ENCODE measurements around the gene ARMC12. TPM values are rescaled to one million over a fixed set of nuclear protein-coding genes. Genes with fewer than 3 reads are reported as not detected.

ARMC12 gene
- polyA plus RNA-seq, 3 donors = 0.56 to 0.71 (median 0.58) TPM

DNA sequence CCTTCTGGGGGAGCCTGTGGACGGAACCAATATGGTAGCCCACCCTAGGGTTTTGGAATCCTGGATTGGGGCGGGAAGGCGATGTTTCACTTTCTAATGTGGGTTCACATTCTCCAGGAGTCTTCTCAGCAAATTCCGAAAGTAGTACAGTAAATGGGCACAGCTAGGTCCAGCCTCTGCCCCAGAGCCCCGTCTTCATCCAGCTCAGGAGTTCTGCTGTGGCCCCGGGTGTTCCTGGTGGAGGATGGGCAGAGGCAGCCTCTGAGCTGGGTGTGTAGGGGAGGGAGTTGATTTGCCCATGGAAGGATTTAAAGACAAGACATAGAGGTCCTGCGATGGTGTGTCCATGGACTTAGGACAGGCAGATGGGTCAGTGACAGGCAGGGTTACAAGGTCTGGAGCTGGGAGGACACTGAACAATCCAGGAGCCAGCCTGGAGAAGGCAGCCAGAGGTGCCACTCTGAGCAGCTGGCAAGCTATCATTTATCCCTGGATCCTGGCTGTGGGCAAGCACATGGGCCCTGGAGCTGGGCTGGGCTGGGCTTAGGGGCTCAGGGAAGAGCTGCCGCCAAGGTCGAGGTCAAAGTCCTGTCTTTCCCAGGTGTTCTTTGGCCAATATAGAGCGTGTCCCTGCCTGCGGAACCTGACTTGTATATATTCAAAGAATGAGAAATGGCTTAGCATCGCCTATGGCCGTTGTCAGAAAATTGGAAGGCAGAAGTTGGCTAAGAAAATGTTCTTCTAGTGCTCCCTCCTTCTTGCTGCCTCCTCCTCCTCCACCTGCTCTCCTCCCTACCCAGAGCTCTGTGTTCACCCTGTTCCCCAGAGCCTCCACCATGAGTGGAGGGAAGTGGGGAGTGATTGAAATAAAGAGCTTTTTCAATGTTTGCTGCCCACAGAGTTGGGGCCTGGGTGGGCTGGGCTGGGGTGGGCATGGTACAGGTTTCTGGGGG is 50.7 kb downstream of the ARMC12 start:
- H3K27ac ChIP-seq (ENCODE audit: low read depth, low read length) = no peak overlapping the region
- 58 to 86% (median 82%) methylated on average over 13 of the region's 13 CpGs for WGBS, 3 donors

DNA sequence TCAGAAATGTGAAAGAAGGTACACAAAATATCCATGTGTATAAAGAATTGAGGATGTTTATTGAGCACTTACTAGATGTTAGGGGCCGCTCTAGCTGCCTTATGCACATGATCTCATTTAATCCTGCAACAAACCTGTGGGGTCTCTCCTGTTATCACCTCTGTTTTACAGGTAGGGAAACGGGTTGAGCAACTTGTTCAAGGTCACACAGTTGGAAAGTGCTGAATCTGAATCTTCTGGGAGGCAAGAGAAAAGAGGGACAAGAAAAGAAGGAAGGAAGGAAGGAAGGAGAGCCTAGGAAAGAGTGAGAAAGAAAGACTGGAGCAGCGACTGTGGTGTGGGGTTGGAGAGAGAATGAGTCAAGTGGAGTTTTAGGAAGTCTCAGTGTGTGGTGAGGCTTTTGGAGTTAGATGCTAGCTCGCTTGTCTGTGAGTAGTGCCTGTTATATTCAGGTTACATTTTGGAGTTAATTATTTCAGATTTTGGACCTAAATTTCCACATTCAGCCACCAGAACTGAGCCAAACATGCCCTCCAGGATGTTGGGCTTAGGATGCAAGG is 51.7 kb downstream of the ARMC12 start:
- no peak overlapping the region for H3K27ac ChIP-seq (ENCODE audit: low read depth, low read length)
- WGBS, 3 donors = 49 to 73% (median 61%) methylated on average over 4 of the region's 4 CpGs

DNA sequence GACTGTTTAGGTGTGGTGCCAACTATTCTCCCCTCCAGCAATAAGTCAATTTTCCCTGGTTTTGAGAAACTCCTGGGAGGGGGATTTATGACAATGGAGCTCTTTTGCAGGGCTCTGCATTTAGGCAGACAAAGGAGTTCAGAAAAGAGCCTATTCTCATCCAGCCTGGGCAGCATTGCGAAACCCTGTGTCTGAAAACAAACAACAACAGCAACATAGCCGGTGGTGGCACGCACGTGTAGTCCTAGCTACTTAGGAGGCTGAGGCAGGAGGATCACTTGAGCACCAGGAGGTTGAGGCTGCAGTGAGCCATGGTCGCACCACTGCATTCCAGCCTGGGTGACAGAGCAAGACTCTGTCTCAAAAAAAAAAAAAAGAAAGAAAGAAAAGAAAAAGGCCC is 53.9 kb downstream of the ARMC12 start:
- H3K27ac ChIP-seq (ENCODE audit: low read depth, low read length) = no peak overlapping the region
- WGBS, 3 donors = 50 to 86% (median 78%) methylated on average over 5 of the region's 5 CpGs

DNA sequence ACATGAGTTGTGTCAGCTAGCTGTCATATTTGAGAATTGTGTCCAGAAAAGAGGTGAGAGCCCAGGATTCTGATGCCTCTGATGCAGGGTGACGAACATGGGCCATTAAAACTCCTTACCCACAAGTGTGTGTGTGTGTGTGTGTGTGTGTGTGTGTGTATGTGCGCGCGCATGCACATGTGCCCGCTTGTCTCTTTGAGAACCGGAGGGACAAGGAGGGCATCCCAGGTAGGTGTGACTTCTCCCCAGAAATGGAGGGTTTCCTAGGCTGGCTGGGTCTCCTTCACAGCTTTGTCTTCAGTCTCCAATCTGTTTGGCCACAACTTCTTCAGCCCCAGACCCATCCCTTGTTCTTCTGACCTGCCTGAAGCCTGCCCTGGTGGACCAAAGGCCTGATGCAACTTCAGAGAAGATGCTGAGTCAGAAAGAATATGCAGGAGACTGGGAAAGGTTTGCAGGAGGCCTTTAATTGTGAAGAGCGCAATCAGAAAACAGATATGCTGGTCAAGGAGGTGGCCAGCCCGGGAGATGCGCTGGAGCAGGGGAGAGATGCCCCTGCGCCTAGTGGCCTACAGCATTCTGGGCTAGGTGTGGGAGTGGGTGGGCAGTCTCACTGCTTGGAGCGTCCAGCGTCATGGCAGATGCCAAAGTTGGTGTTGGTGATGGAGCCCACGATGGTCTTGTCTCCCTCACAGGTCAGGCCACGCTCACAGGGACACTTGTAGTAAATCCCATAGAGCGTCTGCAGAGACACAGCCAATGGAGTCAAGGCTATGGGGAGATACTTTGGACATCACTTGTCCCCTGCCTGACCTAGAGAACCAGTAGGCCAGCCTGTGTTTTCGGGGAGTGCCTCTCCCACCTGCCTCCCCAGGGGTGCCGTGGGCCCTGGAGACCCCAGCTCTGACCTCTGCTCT is 58.0 kb downstream of the ARMC12 start:
- WGBS, 3 donors = 42 to 92% (median 92%) methylated on average over 17 of the region's 17 CpGs
- H3K27ac ChIP-seq (ENCODE audit: low read depth, low read length) = no peak overlapping the region

DNA sequence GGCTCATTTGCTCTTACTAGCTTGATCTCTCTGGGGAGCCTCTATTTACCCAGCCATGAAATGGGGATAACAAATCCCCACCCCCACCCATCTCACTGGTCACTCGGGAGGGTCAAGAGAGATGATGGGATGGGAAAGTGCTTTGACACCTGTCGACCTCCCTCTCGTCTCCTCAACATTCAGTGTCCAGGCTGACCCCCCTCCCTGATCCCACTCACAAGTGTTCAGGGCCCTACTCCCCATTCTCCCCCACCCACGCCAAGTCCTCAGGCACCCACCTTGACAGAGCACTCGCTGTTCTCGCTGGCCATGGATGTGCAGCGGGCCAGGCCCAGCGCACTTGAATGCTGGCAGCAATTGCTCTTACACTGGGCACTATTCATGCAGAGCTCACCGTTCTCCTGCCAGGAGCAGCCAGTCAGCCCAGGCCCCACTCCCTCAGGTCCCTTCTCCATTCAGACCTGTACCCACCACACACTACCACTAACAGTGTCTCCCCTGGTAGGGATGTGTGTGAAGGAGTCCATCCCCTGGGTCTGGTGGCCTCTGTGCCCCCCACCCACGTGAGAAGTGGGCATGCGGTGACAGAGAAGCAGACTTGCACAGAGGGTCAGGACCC is 58.7 kb downstream of the ARMC12 start:
- H3K27ac ChIP-seq (ENCODE audit: low read depth, low read length) = no peak overlapping the region
- 44 to 91% (median 90%) methylated on average over 11 of the region's 11 CpGs for WGBS, 3 donors

DNA sequence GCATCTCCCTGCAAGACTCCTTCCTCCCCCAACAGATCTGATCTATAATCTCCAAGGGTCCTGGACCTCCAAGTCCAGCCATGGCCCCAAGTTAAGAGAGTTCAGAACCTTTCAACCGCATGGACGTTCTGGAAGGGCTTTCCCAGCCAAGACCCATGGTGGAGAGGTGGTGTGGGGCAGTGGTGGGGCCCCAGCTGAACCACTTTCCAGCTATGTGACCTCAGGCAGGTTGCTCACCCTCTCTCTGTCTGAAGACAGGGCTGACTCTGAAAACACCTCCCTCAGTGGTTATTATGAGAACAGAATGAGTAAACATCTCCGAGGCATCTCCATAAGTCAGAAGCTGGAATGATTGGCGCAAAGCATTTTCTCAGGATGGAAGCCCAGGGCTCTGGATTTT is 59.4 kb downstream of the ARMC12 start:
- 50 to 90% (median 90%) methylated on average over 4 of the region's 4 CpGs for WGBS, 3 donors
- no peak overlapping the region for H3K27ac ChIP-seq (ENCODE audit: low read depth, low read length)

DNA sequence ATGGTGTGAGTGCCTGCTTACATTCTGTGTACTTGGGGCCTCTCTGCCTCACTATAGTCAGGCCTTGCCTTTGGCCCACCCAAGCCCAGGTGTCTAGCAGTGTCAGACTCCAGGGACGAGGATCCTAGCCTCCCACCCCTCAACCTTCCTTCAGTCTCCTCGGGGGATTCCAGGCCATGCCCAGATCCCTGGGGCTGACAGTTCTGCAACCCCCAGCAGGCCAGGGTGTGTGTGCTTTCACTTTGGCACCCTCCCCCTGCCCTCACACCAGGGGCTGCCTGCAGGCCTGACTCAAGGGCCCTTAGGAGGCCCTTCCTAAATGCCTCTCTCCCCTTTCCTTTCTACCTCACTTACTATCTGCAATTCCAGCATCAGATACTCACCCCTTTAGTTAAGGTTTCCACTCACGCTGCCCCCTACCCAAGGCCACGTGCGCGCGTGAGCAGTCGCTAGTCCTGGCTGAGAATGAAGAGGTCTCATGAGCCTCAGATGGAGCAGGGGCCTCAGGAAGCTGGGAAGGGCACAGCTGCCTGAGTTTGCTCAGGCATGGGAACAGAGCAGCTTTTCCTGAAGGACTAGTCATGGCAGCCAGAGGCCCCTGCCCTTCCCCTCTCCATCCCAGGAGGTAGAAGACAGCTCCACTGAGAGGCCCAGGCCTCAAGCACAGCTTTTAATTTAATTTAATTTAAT is 61.1 kb downstream of the ARMC12 start:
- H3K27ac ChIP-seq (ENCODE audit: low read depth, low read length) = no peak overlapping the region
- 56 to 85% (median 83%) methylated on average over 8 of the region's 8 CpGs for WGBS, 3 donors

Other genes with a start within 250 kb of the ARMC12 start
- 10 to 100 TPM in 2 of 3 donors, 1 to 10 TPM in 1; 4.7 to 18.7 (median 16.0) TPM for gene TEAD3, start 240.0 kb upstream of the ARMC12 start, polyA plus RNA-seq
- gene TULP1, start 224.1 kb upstream of the ARMC12 start, polyA plus RNA-seq = under 1 TPM in 2 of 3 donors, not detected in 1; 0.13 to 0.22 TPM
- 100 to 1,000 TPM; 111 to 356 (median 181) TPM for gene FKBP5, start 48.1 kb upstream of the ARMC12 start, polyA plus RNA-seq
- 1 to 10 TPM in 1 of 3 donors, not detected in 2; 1.3 TPM for gene CLPSL2, start 39.6 kb downstream of the ARMC12 start, polyA plus RNA-seq
- not detected for gene CLPSL1, start 44.0 kb downstream of the ARMC12 start, polyA plus RNA-seq
- over 10,000 TPM in 1 of 3 donors, 1 to 10 TPM in 2; 2.3 to 14,955 (median 6.7) TPM for gene CLPS, start 60.3 kb downstream of the ARMC12 start, polyA plus RNA-seq
- gene LHFPL5, start 68.3 kb downstream of the ARMC12 start, polyA plus RNA-seq = 1 to 10 TPM in 1 of 3 donors, not detected in 2; 1.1 TPM
- gene SRPK1, start 184.1 kb downstream of the ARMC12 start, polyA plus RNA-seq = 10 to 100 TPM in 2 of 3 donors, 1 to 10 TPM in 1; 9.0 to 11.4 (median 11.0) TPM

All from adipose tissue (tissue), 3 donors.